Osteoblast (primary cell): ENCODE results near the gene DCBLD2. TPM values are rescaled to one million over a fixed set of nuclear protein-coding genes. Genes with fewer than 3 reads are reported as not detected.

ENCODE experiments used
- DNase-seq: peaks from one replicate; pipeline ENCODE4 v3.0.0; 2011; ENCODE audit warnings: low spot score, mixed read lengths; ENCODE audit not compliant: insufficient read length; ENCODE audit errors: missing footprints
- H2AFZ ChIP-seq: 2 replicates; pipeline ENCODE4 v1.6.0; 2011; ENCODE audit warnings: mild to moderate bottlenecking, low read length
- H3K27ac ChIP-seq: 2 replicates; pipeline ENCODE4 v1.5.1; 2011; ENCODE audit warnings: mild to moderate bottlenecking, low read depth, low read length, moderate library complexity
- H3K27me3 ChIP-seq: 2 replicates; pipeline ENCODE4 v1.6.0; 2012; ENCODE audit warnings: mild to moderate bottlenecking, control low read depth, inconsistent platforms, low read length, moderate library complexity; ENCODE audit not compliant: insufficient read depth
- H3K36me3 ChIP-seq: 2 replicates; pipeline ENCODE4 v1.5.1; 2011; ENCODE audit warnings: mild to moderate bottlenecking, low read length, control low read depth, moderate library complexity; ENCODE audit not compliant: insufficient read depth
- H3K4me1 ChIP-seq: 2 replicates; pipeline ENCODE4 v1.5.1; 2011; ENCODE audit warnings: mild to moderate bottlenecking, low read length, control low read depth, moderate library complexity; ENCODE audit not compliant: insufficient read depth
- H3K4me2 ChIP-seq: 2 replicates; pipeline ENCODE4 v1.6.0; 2011; ENCODE audit warnings: mild to moderate bottlenecking, low read length; ENCODE audit not compliant: insufficient read depth
- H3K4me3 ChIP-seq: fragments of 200-600 bp; sonication (generic); 3 replicates; pipeline ENCODE4 v1.5.1; 2012; ENCODE audit warnings: mild to moderate bottlenecking, low read length, inconsistent platforms; ENCODE audit not compliant: insufficient read depth
- H3K79me2 ChIP-seq: 2 replicates; pipeline ENCODE4 v1.6.0; 2012; ENCODE audit warnings: mild to moderate bottlenecking, low read length, control low read depth, inconsistent platforms; ENCODE audit not compliant: insufficient read depth
- H3K9me3 ChIP-seq: 2 replicates; pipeline ENCODE4 v1.5.1; 2011; ENCODE audit warnings: low read depth, low read length, control low read depth
- H4K20me1 ChIP-seq: 2 replicates; pipeline ENCODE4 v1.6.0; 2012; ENCODE audit warnings: mild to moderate bottlenecking, low read length, control low read depth; ENCODE audit not compliant: insufficient read depth
- total RNA-seq: library from RNA; depleted of rRNA; stranded (reverse); fragments of >200 nt; gene quantifications from 2 replicates; pipeline ENCODE4 v1.2.3, GENCODE V29; 2012
- TF ChIP-seq, protein P1 (sequence below): IDR thresholded peaks from 2 replicates; pipeline ENCODE4 v1.5.1; 2011; ENCODE audit warnings: mild to moderate bottlenecking, low read depth, low read length, moderate library complexity; ENCODE audit errors: extremely low read depth

The DCBLD2 gene
- total RNA-seq, 1 donor: 187 TPM

DNA sequence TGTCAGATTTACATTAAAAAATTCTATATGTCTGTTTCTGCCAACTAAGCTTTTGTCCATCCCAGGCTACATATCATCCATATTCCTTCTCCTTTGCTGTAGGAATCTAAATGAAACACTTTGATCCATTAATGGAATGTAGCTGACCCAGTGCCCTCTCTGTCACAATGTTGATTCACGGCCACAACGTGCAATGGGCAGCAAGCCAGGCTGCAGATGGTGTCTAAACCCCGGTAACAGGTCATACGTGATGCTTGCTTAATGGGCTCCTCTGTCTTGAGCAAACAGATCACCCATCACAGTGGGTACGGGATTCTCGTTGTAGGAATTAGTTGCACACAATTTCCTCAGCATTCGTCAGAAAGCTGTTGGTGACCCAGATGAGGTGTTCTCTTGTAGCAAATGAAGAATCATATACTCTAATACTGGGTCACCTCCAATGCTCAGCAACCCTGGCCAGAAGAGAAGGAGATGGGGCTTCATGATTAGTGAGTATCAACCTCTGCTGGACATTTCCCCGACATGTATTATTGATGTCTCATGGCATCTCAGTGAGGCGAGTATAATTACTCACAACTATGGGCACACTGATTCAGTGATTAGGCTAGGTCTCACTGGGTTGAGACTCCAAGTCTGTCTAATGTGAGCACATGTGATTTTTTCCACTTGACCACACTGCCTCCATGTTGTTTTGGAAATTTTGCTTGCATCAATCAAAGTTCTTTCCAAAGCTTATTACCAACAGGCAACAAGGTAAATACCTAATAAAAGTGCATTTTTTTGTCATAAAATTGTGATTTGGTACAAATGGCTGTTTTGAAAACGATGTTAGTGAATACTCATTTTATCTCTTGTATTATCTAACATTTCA is 12.9 kb upstream of the DCBLD2 start:
- Histone ChIP-seq H2AFZ (peak overlapping the region; percentile 57), H3K9me3 (no peaks in the 10 kb centered on the region), H3K27ac (no peak overlapping the region), H3K4me2 (no peak overlapping the region), H3K79me2 (no peaks in the 10 kb centered on the region), H3K4me1 (peaks cover 35% of the 10 kb centered on the region), H3K4me3 (no peak overlapping the region), H3K27me3 (no peaks in the 10 kb centered on the region), H4K20me1 (no peaks in the 10 kb centered on the region), H3K36me3 (no peaks in the 10 kb centered on the region)
- DNase-seq: no peak
- TF ChIP-seq, protein P1, sequence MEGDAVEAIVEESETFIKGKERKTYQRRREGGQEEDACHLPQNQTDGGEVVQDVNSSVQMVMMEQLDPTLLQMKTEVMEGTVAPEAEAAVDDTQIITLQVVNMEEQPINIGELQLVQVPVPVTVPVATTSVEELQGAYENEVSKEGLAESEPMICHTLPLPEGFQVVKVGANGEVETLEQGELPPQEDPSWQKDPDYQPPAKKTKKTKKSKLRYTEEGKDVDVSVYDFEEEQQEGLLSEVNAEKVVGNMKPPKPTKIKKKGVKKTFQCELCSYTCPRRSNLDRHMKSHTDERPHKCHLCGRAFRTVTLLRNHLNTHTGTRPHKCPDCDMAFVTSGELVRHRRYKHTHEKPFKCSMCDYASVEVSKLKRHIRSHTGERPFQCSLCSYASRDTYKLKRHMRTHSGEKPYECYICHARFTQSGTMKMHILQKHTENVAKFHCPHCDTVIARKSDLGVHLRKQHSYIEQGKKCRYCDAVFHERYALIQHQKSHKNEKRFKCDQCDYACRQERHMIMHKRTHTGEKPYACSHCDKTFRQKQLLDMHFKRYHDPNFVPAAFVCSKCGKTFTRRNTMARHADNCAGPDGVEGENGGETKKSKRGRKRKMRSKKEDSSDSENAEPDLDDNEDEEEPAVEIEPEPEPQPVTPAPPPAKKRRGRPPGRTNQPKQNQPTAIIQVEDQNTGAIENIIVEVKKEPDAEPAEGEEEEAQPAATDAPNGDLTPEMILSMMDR: no peak

DNA sequence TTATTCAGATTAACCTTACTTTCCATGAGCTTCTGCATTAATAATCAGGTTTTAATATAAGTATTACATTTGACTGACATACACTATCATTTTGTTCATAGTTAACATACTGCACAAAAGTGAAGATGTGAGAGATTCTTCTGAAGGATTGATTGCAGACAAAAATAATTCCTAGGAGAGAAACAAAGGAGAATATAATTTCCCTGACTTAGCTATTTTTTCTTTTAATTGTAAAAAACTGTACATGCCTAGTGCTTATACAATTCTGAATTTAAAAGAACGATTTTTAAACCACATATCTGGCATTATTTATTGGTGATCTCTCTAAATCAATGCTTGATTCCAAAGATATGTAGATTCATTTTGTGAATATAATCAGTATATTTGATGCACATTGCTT is 11.0 kb upstream of the DCBLD2 start:
- H2AFZ ChIP-seq: no peak overlapping the region
- no peaks in the 10 kb centered on the region for H3K36me3 ChIP-seq
- no peaks in the 10 kb centered on the region for H3K9me3 ChIP-seq

DNA sequence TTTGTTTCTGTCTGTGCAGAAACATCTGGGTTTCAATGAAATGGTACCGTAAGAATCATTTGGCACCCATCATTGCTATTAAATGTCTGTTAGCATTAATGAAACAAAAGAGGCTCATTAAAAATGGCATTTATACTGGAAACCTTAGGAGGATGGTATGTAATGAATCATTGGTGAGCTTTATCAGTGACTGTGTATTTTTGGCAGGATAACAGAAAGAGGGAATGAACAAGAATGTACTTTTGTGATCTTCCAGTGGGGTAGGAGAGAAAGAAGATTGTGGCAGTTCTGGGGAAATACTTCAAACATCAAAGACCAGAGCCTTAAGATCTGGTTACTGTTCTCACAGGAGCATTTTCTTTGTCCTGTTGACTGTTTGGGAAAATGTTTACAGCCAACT is 4.7 kb upstream of the DCBLD2 start:
- DNase-seq: peak; percentile 87
- H3K4me2 ChIP-seq: peak overlapping the region; percentile 61
- H3K9me3 ChIP-seq: no peaks in the 10 kb centered on the region
- H2AFZ ChIP-seq: peak overlapping the region; percentile 21
- H3K27me3 ChIP-seq: no peaks in the 10 kb centered on the region
- H3K36me3 ChIP-seq: no peaks in the 10 kb centered on the region
- H3K4me1 ChIP-seq: peaks cover 32% of the 10 kb centered on the region
- TF ChIP-seq, protein P1: no peak
- no peaks in the 10 kb centered on the region for H4K20me1 ChIP-seq
- H3K79me2 ChIP-seq: peaks cover 24% of the 10 kb centered on the region
- H3K27ac ChIP-seq: peak overlapping the region; percentile 89
- H3K4me3 ChIP-seq: no peak overlapping the region

More for the DNA sequence above, 11.0 kb upstream of the DCBLD2 start:
- Histone ChIP-seq H3K4me1 (peaks cover 15% of the 10 kb centered on the region), H4K20me1 (no peaks in the 10 kb centered on the region), H3K4me2 (no peak overlapping the region), H3K79me2 (no peaks in the 10 kb centered on the region), H3K4me3 (no peak overlapping the region), H3K27me3 (no peaks in the 10 kb centered on the region), H3K27ac (no peak overlapping the region)
- TF ChIP-seq, protein P1: no peak
- DNase-seq: no peak

DNA sequence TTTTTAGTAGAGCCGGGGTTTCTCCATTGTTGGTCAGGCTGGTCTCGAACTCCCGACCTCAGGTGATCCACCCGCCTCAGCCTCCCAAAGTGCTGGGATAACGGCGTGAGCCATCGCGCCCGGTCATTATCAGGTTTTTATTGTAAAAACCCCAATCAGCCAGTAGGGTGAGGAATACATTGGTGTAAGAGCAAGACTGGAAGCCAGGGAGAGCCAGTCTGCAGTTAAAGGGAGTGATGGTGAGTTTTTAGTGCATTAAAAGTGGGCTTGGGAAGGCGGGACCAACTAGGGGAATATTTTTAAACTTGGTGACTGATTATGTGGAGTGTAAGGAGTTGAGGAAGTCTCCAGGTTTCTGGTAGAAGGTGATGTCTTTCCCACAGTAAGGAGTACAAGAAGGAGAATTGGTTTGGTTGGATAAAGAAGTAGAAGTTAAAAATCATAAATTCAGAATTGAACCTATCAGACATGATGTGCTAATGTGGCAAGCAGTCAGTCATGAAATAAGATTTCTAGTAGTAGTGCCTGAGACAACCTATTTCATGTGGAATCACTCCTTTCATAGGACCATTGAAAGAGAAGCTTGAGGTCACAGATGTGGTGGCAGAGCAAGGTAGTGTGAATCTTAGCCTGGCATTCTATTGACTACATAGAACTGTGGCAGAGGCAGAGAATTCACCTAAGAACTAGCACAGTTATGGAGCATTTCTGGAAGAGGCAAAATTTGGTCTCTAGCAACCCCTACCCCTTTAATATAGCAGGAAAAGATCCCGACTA is 2.4 kb upstream of the DCBLD2 start:
- Histone ChIP-seq H2AFZ (peak overlapping the region; percentile 5), H4K20me1 (peaks cover 11% of the 10 kb centered on the region), H3K79me2 (peaks cover 47% of the 10 kb centered on the region), H3K4me1 (peaks cover 32% of the 10 kb centered on the region), H3K36me3 (peaks cover 6% of the 10 kb centered on the region), H3K27me3 (no peaks in the 10 kb centered on the region), H3K9me3 (no peaks in the 10 kb centered on the region), H3K4me3 (no peak overlapping the region), H3K4me2 (peak overlapping the region; percentile 12), H3K27ac (peak overlapping the region; percentile 14)
- TF ChIP-seq, protein P1: no peak
- DNase-seq: peak; percentile 32
